ENCODE data around the gene MOCS1.

DNA sequence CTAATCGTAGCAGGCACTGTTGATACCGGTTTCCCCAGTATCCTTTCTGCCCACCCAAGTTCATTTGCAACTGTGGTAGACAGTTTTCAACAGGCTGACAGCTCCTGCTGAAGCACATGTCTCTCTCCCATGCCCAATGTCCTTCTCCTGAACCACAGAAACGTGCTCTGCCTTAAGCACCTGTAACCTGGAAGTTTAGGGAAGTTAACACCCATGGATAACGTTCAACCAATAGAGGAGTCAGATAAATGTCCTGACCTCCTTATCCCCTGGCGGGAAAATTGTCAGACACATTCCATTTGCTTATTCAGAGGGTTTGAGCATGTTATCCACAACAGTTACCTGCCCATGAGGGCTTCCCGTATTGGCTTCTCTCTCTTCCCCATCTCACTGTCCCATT lies 29.8 kb upstream of the MOCS1 start:
- TF ChIP-seq, protein P1, sequence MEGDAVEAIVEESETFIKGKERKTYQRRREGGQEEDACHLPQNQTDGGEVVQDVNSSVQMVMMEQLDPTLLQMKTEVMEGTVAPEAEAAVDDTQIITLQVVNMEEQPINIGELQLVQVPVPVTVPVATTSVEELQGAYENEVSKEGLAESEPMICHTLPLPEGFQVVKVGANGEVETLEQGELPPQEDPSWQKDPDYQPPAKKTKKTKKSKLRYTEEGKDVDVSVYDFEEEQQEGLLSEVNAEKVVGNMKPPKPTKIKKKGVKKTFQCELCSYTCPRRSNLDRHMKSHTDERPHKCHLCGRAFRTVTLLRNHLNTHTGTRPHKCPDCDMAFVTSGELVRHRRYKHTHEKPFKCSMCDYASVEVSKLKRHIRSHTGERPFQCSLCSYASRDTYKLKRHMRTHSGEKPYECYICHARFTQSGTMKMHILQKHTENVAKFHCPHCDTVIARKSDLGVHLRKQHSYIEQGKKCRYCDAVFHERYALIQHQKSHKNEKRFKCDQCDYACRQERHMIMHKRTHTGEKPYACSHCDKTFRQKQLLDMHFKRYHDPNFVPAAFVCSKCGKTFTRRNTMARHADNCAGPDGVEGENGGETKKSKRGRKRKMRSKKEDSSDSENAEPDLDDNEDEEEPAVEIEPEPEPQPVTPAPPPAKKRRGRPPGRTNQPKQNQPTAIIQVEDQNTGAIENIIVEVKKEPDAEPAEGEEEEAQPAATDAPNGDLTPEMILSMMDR (IDR thresholded peaks at IDR 0.05) = no peak
- no peak for TF ChIP-seq POLR2A (IDR thresholded peaks at IDR 0.05)
